Smooth muscle cell (in vitro differentiated cells): ENCODE data around the gene MLLT6. TPM values are rescaled to one million over a fixed set of nuclear protein-coding genes. Genes with fewer than 3 reads are reported as not detected.

Experiments used
- DNase-seq: peaks from one replicate; lab custom pipeline; 2025; ENCODE audit not compliant: unreplicated experiment; lab: John Stamatoyannopoulos, UW
- H2AFZ ChIP-seq: fragments of 200-600 bp; sonication (generic); 2 replicates; pipeline ENCODE4 v1.6.0; 2016; ENCODE audit warnings: antibody characterized with exemption, low read depth, mild to moderate bottlenecking
- H3F3A ChIP-seq: fragments of 200-600 bp; sonication (generic); 2 replicates; pipeline ENCODE4 v1.6.0; 2017; ENCODE audit warnings: antibody characterized with exemption, low read depth
- H3K27ac ChIP-seq: fragments of 200-600 bp; sonication (generic); 2 replicates; pipeline ENCODE4 v1.5.1; 2016; ENCODE audit warnings: low read depth, mild to moderate bottlenecking
- H3K27me3 ChIP-seq: fragments of 200-600 bp; sonication (generic); 2 replicates; pipeline ENCODE4 v1.6.1; 2016; ENCODE audit warnings: low read depth, mild to moderate bottlenecking
- H3K36me3 ChIP-seq: fragments of 200-600 bp; sonication (generic); 2 replicates; pipeline ENCODE4 v1.5.1; 2016; ENCODE audit warnings: low read depth
- H3K4me1 ChIP-seq: fragments of 200-600 bp; sonication (generic); 2 replicates; pipeline ENCODE4 v1.5.1; 2016; ENCODE audit warnings: low read depth
- H3K4me2 ChIP-seq: fragments of 200-600 bp; sonication (generic); 2 replicates; pipeline ENCODE4 v1.6.0; 2016; ENCODE audit warnings: mild to moderate bottlenecking
- H3K4me3 ChIP-seq: fragments of 200-600 bp; sonication (generic); 2 replicates; pipeline ENCODE4 v1.5.1; 2016; ENCODE audit warnings: mild to moderate bottlenecking
- H3K79me2 ChIP-seq: fragments of 200-600 bp; sonication (generic); 2 replicates; pipeline ENCODE4 v1.6.0; 2016; ENCODE audit warnings: low read depth, mild to moderate bottlenecking
- H3K9ac ChIP-seq: fragments of 200-600 bp; sonication (generic); 2 replicates; pipeline ENCODE4 v1.6.0; 2016; ENCODE audit warnings: low read depth
- H3K9me3 ChIP-seq: fragments of 200-600 bp; sonication (generic); replicated peaks from 2 replicates; pipeline ENCODE4 v1.5.1; 2016; ENCODE audit warnings: low read depth
- H4K20me1 ChIP-seq: fragments of 200-600 bp; sonication (generic); 2 replicates; pipeline ENCODE4 v1.6.0; 2016; ENCODE audit warnings: low read depth
- CTCF ChIP-seq: fragments of 200-600 bp; sonication (generic); IDR thresholded peaks from 2 replicates; pipeline ENCODE4 v1.5.1; 2017; ENCODE audit warnings: borderline replicate concordance, mild to moderate bottlenecking, antibody characterized with exemption; ENCODE audit not compliant: insufficient read depth, poor library complexity, severe bottlenecking
- WGBS: methylation state at CpG from one replicate; pipeline ENCODE4 v1.1.7; 2016; ENCODE audit warnings: low lambda C conversion rate; 5-methylcytosine and 5-hydroxymethylcytosine counted together
- polyA plus RNA-seq: library from polyadenylated mRNA; unstranded; fragments of >200 nt; fragmentation: Nextera tagmentation; extraction: Ambion mirVana; gene quantifications from 2 replicates; pipeline ENCODE4 v1.2.1, GENCODE V29; 2016
- total RNA-seq: library from RNA; depleted of rRNA; stranded (reverse); fragments of >200 nt; gene quantifications from 2 replicates; pipeline ENCODE4 v1.2.3, GENCODE V29; 2014

Gene MLLT6
- total and polyA plus RNA-seq, 2 experiments from 2014 or later, result 4.6 to 11.2 TPM

- Histone ChIP-seq H3K27ac (no peak overlapping the region), H3K4me1 (no peaks in the 10 kb centered on the region), H3K9ac (no peak overlapping the region), H3K9me3 (no peaks in the 10 kb centered on the region), H2AFZ (no peak overlapping the region), H3K79me2 (no peaks in the 10 kb centered on the region), H3K4me2 (no peak overlapping the region), H3K27me3 (no peaks in the 10 kb centered on the region), H3K36me3 (no peaks in the 10 kb centered on the region), H3F3A (peaks cover 12% of the 10 kb centered on the region), H3K4me3 (no peak overlapping the region), H4K20me1 (peaks cover 4% of the 10 kb centered on the region)
- WGBS, result 75% methylated on average over 4 of the region's 4 CpGs
- no peak for DNase-seq
- TF ChIP-seq CTCF, result peak; percentile 24
Observed at GRCh38 chr17:38761612-38762011, 56.5 kb downstream of the MLLT6 start.

GRCh38 chr17:38762231-38762630 lies 57.2 kb downstream of the MLLT6 start:
- Histone ChIP-seq H3F3A (peaks cover 12% of the 10 kb centered on the region), H3K4me3 (no peak overlapping the region), H3K36me3 (no peaks in the 10 kb centered on the region), H3K4me2 (no peak overlapping the region), H3K9ac (no peak overlapping the region), H3K9me3 (no peaks in the 10 kb centered on the region), H2AFZ (no peak overlapping the region), H3K79me2 (no peaks in the 10 kb centered on the region), H3K27me3 (no peaks in the 10 kb centered on the region), H4K20me1 (peaks cover 4% of the 10 kb centered on the region), H3K27ac (no peak overlapping the region), H3K4me1 (no peaks in the 10 kb centered on the region)
- 96% methylated on average over 3 of the region's 3 CpGs for WGBS
- no peak for TF ChIP-seq CTCF
- no peak for DNase-seq

DNA sequence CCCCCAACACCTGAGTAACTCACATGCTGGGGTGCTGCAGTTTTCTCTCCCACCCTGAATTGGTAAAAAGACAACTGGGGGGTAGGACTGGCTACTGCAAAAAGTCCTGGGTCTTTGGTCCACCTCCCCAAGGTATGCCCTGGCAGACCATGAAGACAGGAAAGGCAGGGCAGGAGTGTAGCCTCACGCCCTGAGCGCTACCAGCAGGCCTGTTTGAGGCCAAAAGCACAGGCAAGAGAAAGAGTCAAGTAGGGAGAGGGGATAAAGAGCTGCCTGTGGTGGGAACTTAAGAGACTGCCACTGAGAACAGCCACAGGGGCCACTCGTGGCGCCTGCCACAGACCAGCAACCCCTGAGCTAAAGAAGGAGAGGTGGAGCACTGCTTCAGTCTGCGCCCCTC lies 61.3 kb downstream of the MLLT6 start:
- Histone ChIP-seq H3K27me3 (no peaks in the 10 kb centered on the region), H3K4me3 (no peak overlapping the region), H2AFZ (no peak overlapping the region), H3K4me1 (no peaks in the 10 kb centered on the region), H3K9ac (no peak overlapping the region), H4K20me1 (no peaks in the 10 kb centered on the region), H3F3A (peaks cover 12% of the 10 kb centered on the region), H3K79me2 (no peaks in the 10 kb centered on the region), H3K9me3 (no peaks in the 10 kb centered on the region), H3K27ac (no peak overlapping the region), H3K4me2 (no peak overlapping the region), H3K36me3 (no peaks in the 10 kb centered on the region)
- WGBS, result 97% methylated on average over 5 of the region's 5 CpGs
- no peak for TF ChIP-seq CTCF
- no peak for DNase-seq

DNA sequence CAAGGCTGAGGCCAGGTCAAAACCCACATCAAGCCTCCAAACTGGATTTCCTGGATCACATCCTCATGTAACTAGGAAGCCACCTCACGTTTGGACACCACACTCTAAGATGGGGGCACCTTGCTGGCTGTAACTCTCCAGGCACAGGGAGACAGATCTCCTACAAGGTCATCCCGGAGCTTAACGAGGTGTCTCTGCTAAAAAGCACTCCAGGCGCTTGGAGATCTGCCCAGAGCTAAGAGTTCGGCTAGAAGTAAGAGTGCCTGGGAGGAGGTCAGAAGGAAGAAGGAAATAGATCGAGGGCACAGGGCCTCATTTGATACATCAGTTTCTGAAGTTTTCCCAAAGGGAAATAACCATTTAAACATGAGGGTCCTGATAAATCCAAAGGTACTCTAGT lies 63.3 kb downstream of the MLLT6 start:
- peaks cover 14% of the 10 kb centered on the region for H3K36me3 ChIP-seq

More for the DNA sequence above, 63.3 kb downstream of the MLLT6 start:
- no peak overlapping the region for H3K9ac ChIP-seq
- peaks cover 12% of the 10 kb centered on the region for H3F3A ChIP-seq
- no peak overlapping the region for H3K27ac ChIP-seq
- no peak overlapping the region for H3K4me2 ChIP-seq
- DNase-seq, result no peak
- H3K9me3 ChIP-seq, result no peaks in the 10 kb centered on the region
- WGBS, result 90% methylated on average over 6 of the region's 6 CpGs
- no peak overlapping the region for H3K4me3 ChIP-seq
- no peaks in the 10 kb centered on the region for H3K79me2 ChIP-seq
- H4K20me1 ChIP-seq, result peaks cover 2% of the 10 kb centered on the region
- H3K4me1 ChIP-seq, result no peaks in the 10 kb centered on the region
- no peak for TF ChIP-seq CTCF
- no peaks in the 10 kb centered on the region for H3K27me3 ChIP-seq
- H2AFZ ChIP-seq, result no peak overlapping the region
